ENCODE measurements around the gene ABCA8. TPM values are rescaled to one million over a fixed set of nuclear protein-coding genes. Genes with fewer than 3 reads are reported as not detected.

ABCA8 gene
- total and polyA plus RNA-seq, 8 donors, result 22.7 to 145 (median 99.9) TPM

- H3K4me1 ChIP-seq, result no peaks in the 10 kb centered on the region
- TF ChIP-seq, protein P1, sequence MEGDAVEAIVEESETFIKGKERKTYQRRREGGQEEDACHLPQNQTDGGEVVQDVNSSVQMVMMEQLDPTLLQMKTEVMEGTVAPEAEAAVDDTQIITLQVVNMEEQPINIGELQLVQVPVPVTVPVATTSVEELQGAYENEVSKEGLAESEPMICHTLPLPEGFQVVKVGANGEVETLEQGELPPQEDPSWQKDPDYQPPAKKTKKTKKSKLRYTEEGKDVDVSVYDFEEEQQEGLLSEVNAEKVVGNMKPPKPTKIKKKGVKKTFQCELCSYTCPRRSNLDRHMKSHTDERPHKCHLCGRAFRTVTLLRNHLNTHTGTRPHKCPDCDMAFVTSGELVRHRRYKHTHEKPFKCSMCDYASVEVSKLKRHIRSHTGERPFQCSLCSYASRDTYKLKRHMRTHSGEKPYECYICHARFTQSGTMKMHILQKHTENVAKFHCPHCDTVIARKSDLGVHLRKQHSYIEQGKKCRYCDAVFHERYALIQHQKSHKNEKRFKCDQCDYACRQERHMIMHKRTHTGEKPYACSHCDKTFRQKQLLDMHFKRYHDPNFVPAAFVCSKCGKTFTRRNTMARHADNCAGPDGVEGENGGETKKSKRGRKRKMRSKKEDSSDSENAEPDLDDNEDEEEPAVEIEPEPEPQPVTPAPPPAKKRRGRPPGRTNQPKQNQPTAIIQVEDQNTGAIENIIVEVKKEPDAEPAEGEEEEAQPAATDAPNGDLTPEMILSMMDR (IDR thresholded peaks at IDR 0.05), result no peak
- intact Hi-C loops (cut with DNase I), result no loop called here
- H3K27me3 ChIP-seq, result no peaks in the 10 kb centered on the region
- H3K36me3 ChIP-seq, result no peaks in the 10 kb centered on the region
- H3K27ac ChIP-seq, result no peak overlapping the region
- DNase-seq (no peak), ATAC-seq (no peak)
- H3K4me3 ChIP-seq, result no peak overlapping the region
- H3K9me3 ChIP-seq, result no peaks in the 10 kb centered on the region
These were observed 84.9 kb downstream of the ABCA8 start for GRCh38 chr17:68870161-68870826.

DNA sequence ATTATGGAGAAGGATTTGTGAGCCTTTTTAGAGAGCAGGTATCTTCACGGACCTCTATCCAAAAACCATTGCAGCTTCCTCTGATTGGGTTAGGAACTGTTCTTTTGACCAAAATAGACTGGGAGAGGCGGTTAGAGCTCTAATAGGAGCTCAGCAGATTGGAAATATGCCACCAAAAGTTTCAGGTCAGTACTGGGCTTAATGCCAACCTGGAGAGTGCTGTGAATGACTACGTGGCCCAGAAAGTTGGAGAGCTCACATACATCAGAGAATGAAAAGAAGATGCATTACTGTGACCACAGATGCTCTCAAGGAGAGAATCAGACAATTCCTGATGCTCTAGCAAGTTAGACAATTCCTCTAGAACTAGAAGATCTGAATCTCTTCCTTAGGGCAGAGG lies 86.5 kb downstream of the ABCA8 start:
- intact Hi-C loops (cut with DNase I), result no loop called here
- DNase-seq, result no peak
- H3K9me3 ChIP-seq, result no peaks in the 10 kb centered on the region
- no peak overlapping the region for H3K4me3 ChIP-seq
- peak; percentile 71 for ATAC-seq
- H3K27me3 ChIP-seq, result no peaks in the 10 kb centered on the region
- H3K4me1 ChIP-seq, result no peaks in the 10 kb centered on the region
- no peak overlapping the region for H3K27ac ChIP-seq
- no peaks in the 10 kb centered on the region for H3K36me3 ChIP-seq
- TF ChIP-seq, protein P1 (IDR thresholded peaks at IDR 0.05), result no peak

GRCh38 chr17:68867759-68868516 lies 87.3 kb downstream of the ABCA8 start:
- Histone ChIP-seq H3K4me1 (no peaks in the 10 kb centered on the region), H3K9me3 (no peaks in the 10 kb centered on the region), H3K27ac (no peak overlapping the region), H3K36me3 (no peaks in the 10 kb centered on the region), H3K27me3 (no peaks in the 10 kb centered on the region), H3K4me3 (no peak overlapping the region)
- intact Hi-C loops (cut with DNase I), result no loop called here
- DNase-seq (no peak), ATAC-seq (no peak)
- TF ChIP-seq, protein P1 (IDR thresholded peaks at IDR 0.05), result no peak

DNA sequence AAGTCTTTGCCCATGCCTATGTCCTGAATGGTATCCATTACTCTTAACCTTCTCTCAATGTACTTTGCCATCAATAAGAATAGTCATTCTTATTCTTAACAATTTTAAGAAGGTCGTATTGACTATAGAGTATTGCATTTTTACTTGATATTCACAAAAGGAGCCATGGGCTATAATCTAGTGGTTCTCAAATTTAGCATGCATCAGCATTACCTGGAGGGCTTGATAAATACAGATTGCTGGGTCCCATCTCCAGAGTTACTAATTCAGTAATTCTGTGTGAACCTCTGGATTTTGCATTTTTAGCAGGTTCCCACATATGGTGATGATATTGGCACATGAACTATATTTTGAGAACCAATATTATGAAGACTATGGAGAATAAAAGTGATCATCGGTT lies 89.6 kb downstream of the ABCA8 start:
- ATAC-seq, result no peak
- intact Hi-C loops (cut with DNase I), result no loop called here
- Histone ChIP-seq H3K36me3 (no peaks in the 10 kb centered on the region), H3K27ac (no peak overlapping the region), H3K9me3 (no peaks in the 10 kb centered on the region), H3K4me3 (no peak overlapping the region), H3K4me1 (no peaks in the 10 kb centered on the region), H3K27me3 (no peaks in the 10 kb centered on the region)
- no peak for DNase-seq
- TF ChIP-seq, protein P1 (IDR thresholded peaks at IDR 0.05), result no peak

- no peak overlapping the region for H3K27ac ChIP-seq
- ATAC-seq (no peak), DNase-seq (no peak)
- no peak overlapping the region for H3K4me3 ChIP-seq
- intact Hi-C loops (cut with DNase I), result no loop called here
- H3K36me3 ChIP-seq, result no peaks in the 10 kb centered on the region
- no peaks in the 10 kb centered on the region for H3K27me3 ChIP-seq
- no peaks in the 10 kb centered on the region for H3K4me1 ChIP-seq
- TF ChIP-seq, protein P1 (IDR thresholded peaks at IDR 0.05), result no peak
- H3K9me3 ChIP-seq, result peaks cover 0 to 8% of the 10 kb centered on the region in 2 donors
These were observed 92.0 kb downstream of the ABCA8 start for GRCh38 chr17:68863091-68863652.
